Cerebellar cortex (tissue), 1 donor: ENCODE data around the gene FAM90A1.
"Not testable (repeated sequence)": the region's sequence is repeated elsewhere in the genome, so short reads cannot be mapped to it uniquely, and the experiment has no call there.

Source experiments
- DNase-seq: peaks from one replicate; pipeline ENCODE4 v3.0.0-alpha.2; 2015; ENCODE audit warnings: low spot score

Gene FAM90A1

GRCh38 chr12:8233935-8234495 lies 6.6 kb upstream of the FAM90A1 start:
- not testable (repeated sequence) for DNase-seq

- not testable (repeated sequence) for DNase-seq
Observed at GRCh38 chr12:8233300-8233855, 6.0 kb upstream of the FAM90A1 start.

GRCh38 chr12:8231666-8232608 lies 4.5 kb upstream of the FAM90A1 start:
- DNase-seq = peak; percentile 41

- not testable (repeated sequence) for DNase-seq
Observed at GRCh38 chr12:8231049-8231448, 3.6 kb upstream of the FAM90A1 start.

GRCh38 chr12:8229486-8229885 lies 2.1 kb upstream of the FAM90A1 start:
- DNase-seq = not testable (repeated sequence)

- DNase-seq = not testable (repeated sequence)
Observed at GRCh38 chr12:8228607-8229006, 1.2 kb upstream of the FAM90A1 start.

- DNase-seq = not testable (repeated sequence)
Observed at GRCh38 chr12:8227732-8228077, 287 bp upstream of the FAM90A1 start.

GRCh38 chr12:8226355-8226754 lies 1.1 kb downstream of the FAM90A1 start:
- DNase-seq = no peak

- not testable (repeated sequence) for DNase-seq
Observed at GRCh38 chr12:8224782-8225181, 2.6 kb downstream of the FAM90A1 start.

- not testable (repeated sequence) for DNase-seq
Observed at GRCh38 chr12:8223646-8224045, 3.8 kb downstream of the FAM90A1 start.

GRCh38 chr12:8222303-8222702 lies 5.1 kb downstream of the FAM90A1 start:
- DNase-seq = not testable (repeated sequence)

- DNase-seq = not testable (repeated sequence)
Observed at GRCh38 chr12:8221844-8222243, 5.6 kb downstream of the FAM90A1 start.

GRCh38 chr12:8221375-8221774 lies 6.0 kb downstream of the FAM90A1 start:
- DNase-seq = peak; percentile 22

- DNase-seq = not testable (repeated sequence)
Observed at GRCh38 chr12:8218711-8219382, 8.6 kb downstream of the FAM90A1 start.

- not testable (repeated sequence) for DNase-seq
Observed at GRCh38 chr12:8197685-8198308, 29.6 kb downstream of the FAM90A1 start.

- not testable (repeated sequence) for DNase-seq
Observed at GRCh38 chr12:8188088-8188487, 39.3 kb downstream of the FAM90A1 start.

- not testable (repeated sequence) for DNase-seq
Observed at GRCh38 chr12:8184206-8184605, 43.2 kb downstream of the FAM90A1 start.

GRCh38 chr12:8183346-8183745 lies 44.1 kb downstream of the FAM90A1 start:
- DNase-seq = not testable (repeated sequence)

- DNase-seq = not testable (repeated sequence)
Observed at GRCh38 chr12:8182923-8183322, 44.5 kb downstream of the FAM90A1 start.

- peak; percentile 46 for DNase-seq
Observed at GRCh38 chr12:8181271-8181670, 46.1 kb downstream of the FAM90A1 start.

GRCh38 chr12:8179989-8180585 lies 47.3 kb downstream of the FAM90A1 start:
- DNase-seq = peak; percentile 56
